Adrenal gland (tissue), 5 donors: ENCODE results near the gene S100P.
A peak's percentile ranks its signal among the peaks of the same experiment; 100 is the strongest.

ENCODE experiments used
- CTCF ChIP-seq, 6 experiments: fragments of 450-650 bp in 4 of 6; fragments of 200-600 bp in 2 of 6; sonication (generic) in 1 of 6; IDR thresholded peaks; 1 replicate in 5 of 6; 2 replicates in 1 of 6; pipeline versions ENCODE4 v1.5.1 to v1.8.0; 2016 to 2021; ENCODE audit warnings: antibody characterized with exemption in 6 of 6, mild to moderate bottlenecking in 2 of 6, moderate library complexity in 1 of 6
- POLR2A ChIP-seq, 2 donors: fragments of 450-650 bp; IDR thresholded peaks; one replicate each; pipeline ENCODE4 v1.6.1; 2017; ENCODE audit warnings: antibody characterized with exemption in 2 of 2, mild to moderate bottlenecking in 2 of 2, moderate library complexity in 1 of 2
- donor health status: DM: no; HTN: no; CAD: no.

GRCh38 chr4:6673660-6674499 is 19.8 kb upstream of the S100P start:
- TF ChIP-seq CTCF (IDR thresholded peaks at IDR 0.05) (no peak), POLR2A (IDR thresholded peaks at IDR 0.05) (peak; percentile 34 to 69)
